Adrenal gland (tissue), 5 donors: ENCODE measurements around the gene STX2.

Source experiments
- POLR2A ChIP-seq, 2 donors: fragments of 450-650 bp; IDR thresholded peaks; one replicate each; pipeline ENCODE4 v1.6.1; 2017; ENCODE audit warnings: antibody characterized with exemption in 2 of 2, mild to moderate bottlenecking in 2 of 2, moderate library complexity in 1 of 2
- TF ChIP-seq, protein P1 (sequence below), 6 experiments: fragments of 450-650 bp in 4 of 6; fragments of 200-600 bp in 2 of 6; sonication (generic) in 1 of 6; IDR thresholded peaks; 1 replicate in 5 of 6; 2 replicates in 1 of 6; pipeline versions ENCODE4 v1.5.1 to v1.8.0; 2016 to 2021; ENCODE audit warnings: antibody characterized with exemption in 6 of 6, mild to moderate bottlenecking in 2 of 6, moderate library complexity in 1 of 6
- donor health status: DM: no; HTN: no; CAD: no.

DNA sequence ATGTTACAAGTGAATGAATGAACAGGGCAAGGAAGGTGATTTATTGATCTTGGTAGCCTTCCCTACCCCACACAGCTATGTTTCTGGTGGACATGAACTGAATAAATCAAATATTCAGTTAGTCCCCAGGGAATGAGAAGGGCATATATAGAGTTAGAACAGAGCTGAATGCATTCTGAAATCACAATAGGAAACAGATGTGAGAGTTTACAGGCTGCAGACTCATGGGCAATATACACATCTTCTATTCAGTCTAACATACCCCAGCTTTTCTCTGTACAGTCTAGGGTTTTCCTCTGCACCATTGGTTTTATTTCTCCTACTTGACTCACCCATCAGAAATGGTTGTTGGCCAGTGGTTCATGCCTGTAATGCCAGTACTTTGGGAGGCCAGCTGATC is 7.3 kb upstream of the STX2 start:
- TF ChIP-seq, protein P1, sequence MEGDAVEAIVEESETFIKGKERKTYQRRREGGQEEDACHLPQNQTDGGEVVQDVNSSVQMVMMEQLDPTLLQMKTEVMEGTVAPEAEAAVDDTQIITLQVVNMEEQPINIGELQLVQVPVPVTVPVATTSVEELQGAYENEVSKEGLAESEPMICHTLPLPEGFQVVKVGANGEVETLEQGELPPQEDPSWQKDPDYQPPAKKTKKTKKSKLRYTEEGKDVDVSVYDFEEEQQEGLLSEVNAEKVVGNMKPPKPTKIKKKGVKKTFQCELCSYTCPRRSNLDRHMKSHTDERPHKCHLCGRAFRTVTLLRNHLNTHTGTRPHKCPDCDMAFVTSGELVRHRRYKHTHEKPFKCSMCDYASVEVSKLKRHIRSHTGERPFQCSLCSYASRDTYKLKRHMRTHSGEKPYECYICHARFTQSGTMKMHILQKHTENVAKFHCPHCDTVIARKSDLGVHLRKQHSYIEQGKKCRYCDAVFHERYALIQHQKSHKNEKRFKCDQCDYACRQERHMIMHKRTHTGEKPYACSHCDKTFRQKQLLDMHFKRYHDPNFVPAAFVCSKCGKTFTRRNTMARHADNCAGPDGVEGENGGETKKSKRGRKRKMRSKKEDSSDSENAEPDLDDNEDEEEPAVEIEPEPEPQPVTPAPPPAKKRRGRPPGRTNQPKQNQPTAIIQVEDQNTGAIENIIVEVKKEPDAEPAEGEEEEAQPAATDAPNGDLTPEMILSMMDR (IDR thresholded peaks at IDR 0.05) = no peak
- TF ChIP-seq POLR2A (IDR thresholded peaks at IDR 0.05) = no peak
